Tibial nerve (tissue), 4 donors: ENCODE data around the gene MCCC1. TPM values are rescaled to one million over a fixed set of nuclear protein-coding genes. Genes with fewer than 3 reads are reported as not detected.

ENCODE experiments used
- DNase-seq, 2 donors: peaks; one replicate each; pipeline ENCODE4 v3.0.0-alpha.2; 2019; ENCODE audit warnings: low spot score in 2 of 2
- H3K27ac ChIP-seq, 4 donors: fragments of 200-600 bp; sonication (generic) in 3 of 4; one replicate each; pipeline ENCODE4 v1.5.1; 2017 to 2019; ENCODE audit warnings: mild to moderate bottlenecking in 1 of 4
- H3K27me3 ChIP-seq, 2 donors: fragments of 200-600 bp; sonication (generic) in 1 of 2; one replicate each; pipeline versions ENCODE4 v1.5.1 to v1.6.0; 2017 to 2019
- H3K36me3 ChIP-seq, 3 donors: fragments of 200-600 bp; sonication (generic); one replicate each; pipeline ENCODE4 v1.5.1; 2018 to 2019
- H3K4me1 ChIP-seq, 4 donors: fragments of 200-600 bp; sonication (generic) in 3 of 4; one replicate each; pipeline ENCODE4 v1.5.1; 2017 to 2019
- H3K4me3 ChIP-seq, 4 donors: fragments of 200-600 bp; sonication (generic) in 3 of 4; one replicate each; pipeline ENCODE4 v1.5.1; 2017 to 2019; ENCODE audit warnings: mild to moderate bottlenecking in 1 of 4, moderate library complexity in 1 of 4
- H3K9me3 ChIP-seq, 4 donors: fragments of 200-600 bp; sonication (generic) in 3 of 4; one replicate each; pipeline ENCODE4 v1.5.1; 2017 to 2019
- CTCF ChIP-seq, 5 experiments: fragments of 200-600 bp in 3 of 5; fragments of 450-650 bp in 2 of 5; sonication (generic) in 3 of 5; IDR thresholded peaks; one replicate each; pipeline ENCODE4 v1.5.1; 2016 to 2019; ENCODE audit warnings: antibody characterized with exemption in 5 of 5, mild to moderate bottlenecking in 3 of 5, moderate library complexity in 2 of 5
- EP300 ChIP-seq, 2 donors: sonication (generic); formaldehyde crosslinking; IDR thresholded peaks; one replicate each; pipeline ENCODE4 v1.6.1; 2017; ENCODE audit warnings: antibody characterized with exemption in 2 of 2, mild to moderate bottlenecking in 1 of 2
- POLR2A ChIP-seq, 2 donors: fragments of 450-650 bp; IDR thresholded peaks; one replicate each; pipeline ENCODE4 v1.6.1; 2017; ENCODE audit warnings: antibody characterized with exemption in 2 of 2, mild to moderate bottlenecking in 2 of 2, moderate library complexity in 2 of 2
- WGBS, 2 donors: methylation state at CpG; one replicate each; pipeline ENCODE4 v1.1.5; 2018; 5-methylcytosine and 5-hydroxymethylcytosine counted together
- total RNA-seq, 4 donors: library from RNA; depleted of rRNA; stranded (reverse); fragments of >200 nt; gene quantifications; one replicate each; pipeline ENCODE4 v1.1.0, GENCODE V29; 2016

Gene MCCC1
- total RNA-seq, 4 donors from 2014 or later, result 39.9 to 61.2 (median 48.1) TPM

DNA sequence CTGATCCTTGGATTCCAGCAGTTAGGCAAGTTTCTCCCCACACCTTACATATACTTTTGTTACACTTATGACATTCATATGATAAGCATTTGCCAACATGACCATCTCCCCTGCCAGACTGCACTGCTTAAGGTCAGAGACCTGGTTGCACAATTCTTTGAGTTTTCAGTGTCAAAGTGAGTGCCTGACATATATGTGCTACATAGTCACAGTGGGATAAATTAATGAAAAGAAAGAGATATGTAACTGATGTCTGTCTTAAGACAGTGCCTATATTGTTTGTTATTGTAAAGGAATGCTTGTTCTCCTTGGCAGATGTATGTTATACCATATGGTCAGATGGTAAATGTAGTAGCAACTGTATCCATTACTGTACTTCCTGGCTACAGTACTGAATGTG, 115.4 kb downstream of the MCCC1 start:
- TF ChIP-seq EP300 (IDR thresholded peaks at IDR 0.05) (no peak), POLR2A (IDR thresholded peaks at IDR 0.05) (no peak), CTCF (IDR thresholded peaks at IDR 0.05) (no peak)
- no peaks in the 10 kb centered on the region for H3K9me3 ChIP-seq
- H3K4me1 ChIP-seq, result peaks cover 0 to 13% (median 5%) of the 10 kb centered on the region in 4 donors
- H3K27ac ChIP-seq, result no peak overlapping the region
- no peak overlapping the region for H3K4me3 ChIP-seq
- DNase-seq, result no peak
- H3K36me3 ChIP-seq, result no peaks in the 10 kb centered on the region
- no peaks in the 10 kb centered on the region for H3K27me3 ChIP-seq

DNA sequence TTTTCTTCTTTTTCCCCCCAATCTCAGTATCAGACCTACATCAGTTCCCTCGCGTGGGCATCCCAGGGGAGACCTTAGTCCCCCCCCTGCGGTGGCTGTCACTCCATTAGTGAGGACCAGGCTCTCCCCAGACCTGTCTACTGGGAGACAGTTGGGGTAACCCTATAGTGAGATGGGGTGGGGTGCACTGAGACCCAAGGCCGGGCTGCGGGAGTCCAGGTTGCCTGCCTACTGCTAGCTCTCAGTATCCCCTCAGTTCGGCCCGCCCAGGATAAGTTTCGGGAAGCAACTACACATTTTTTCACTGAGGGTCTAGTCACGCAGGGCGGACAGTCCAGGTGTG, 118.3 kb downstream of the MCCC1 start:
- 69 to 71% methylated on average over 10 of the region's 10 CpGs for WGBS, 2 donors
- Histone ChIP-seq H3K36me3 (no peaks in the 10 kb centered on the region), H3K27ac (peak overlapping the region; percentile 86 to 89 (median 88)), H3K9me3 (no peaks in the 10 kb centered on the region), H3K4me3 (peak overlapping the region; percentile 42 to 94 (median 80)), H3K27me3 (no peaks in the 10 kb centered on the region), H3K4me1 (peaks cover 0 to 35% (median 11%) of the 10 kb centered on the region in 4 donors)
- DNase-seq, result no peak
- TF ChIP-seq CTCF (IDR thresholded peaks at IDR 0.05) (no peak), EP300 (IDR thresholded peaks at IDR 0.05) (no peak), POLR2A (IDR thresholded peaks at IDR 0.05) (no peak)

- no peaks in the 10 kb centered on the region for H3K9me3 ChIP-seq
- peak in 1 of 2 donors; percentile 30 for TF ChIP-seq EP300 (IDR thresholded peaks at IDR 0.05)
- TF ChIP-seq POLR2A (IDR thresholded peaks at IDR 0.05), result peak; percentile 36 to 66
- peak in 1 of 5 experiments; percentile 10 for TF ChIP-seq CTCF (IDR thresholded peaks at IDR 0.05)
- peak; percentile 73 to 75 for DNase-seq
- peak within 1 kb of the TSS; percentile 59 to 94 (median 80) for H3K4me3 ChIP-seq
- H3K27ac ChIP-seq, result peak within 1 kb of the TSS; percentile 86 to 89 (median 88)
- peaks cover 0 to 35% (median 11%) of the 10 kb centered on the region in 4 donors for H3K4me1 ChIP-seq
- H3K27me3 ChIP-seq, result no peaks in the 10 kb centered on the region
- H3K36me3 ChIP-seq, result no peaks in the 10 kb centered on the region
- whole genome bisulfite sequencing, 2 donors, result 1 to 2% methylated on average over 19 to 35 of the region's 106 CpGs
Observed at GRCh38 chr3:182980204-182981037, 118.9 kb downstream of the MCCC1 start, which contains the start of gene DCUN1D1. TSS of gene DCUN1D1 (minus strand) at chr3:182980538. CDS start at chr3:182980489, 49 bp downstream.

DNA sequence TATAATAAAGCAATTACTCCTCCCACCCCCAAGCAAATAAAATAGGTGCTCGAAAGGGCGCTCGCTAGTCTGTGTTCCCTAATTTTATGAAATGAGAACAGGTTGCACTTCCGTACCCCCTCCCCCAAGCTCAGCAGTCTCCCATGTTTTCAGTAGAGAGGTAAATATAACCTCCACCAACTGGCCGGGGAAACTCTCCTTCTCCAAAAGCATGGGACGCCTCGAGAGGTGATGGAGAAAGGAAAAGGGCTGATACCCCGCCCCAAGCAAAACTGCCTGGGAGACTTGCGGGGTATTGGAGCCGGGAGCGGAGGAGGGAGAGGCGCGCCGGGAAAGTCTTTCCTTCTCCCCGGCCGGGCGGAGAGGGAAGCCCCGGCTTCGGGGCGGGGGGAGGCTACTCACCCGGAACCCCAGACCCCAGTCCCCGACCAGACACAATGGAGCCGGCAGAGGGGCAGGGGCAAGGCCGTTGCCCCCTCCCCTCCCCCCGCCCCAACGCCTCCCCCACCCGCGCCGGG, 119.6 kb downstream of the MCCC1 start:
- peak overlapping the region; percentile 59 to 94 (median 80) for H3K4me3 ChIP-seq
- H3K27ac ChIP-seq, result peak overlapping the region; percentile 79 to 89 (median 88)
- WGBS, 2 donors, result 0 to 1% methylated on average over 13 to 24 of the region's 29 CpGs
- H3K4me1 ChIP-seq, result peaks cover 0 to 35% (median 11%) of the 10 kb centered on the region in 4 donors
- no peaks in the 10 kb centered on the region for H3K9me3 ChIP-seq
- no peak for TF ChIP-seq EP300 (IDR thresholded peaks at IDR 0.05)
- TF ChIP-seq POLR2A (IDR thresholded peaks at IDR 0.05), result no peak
- TF ChIP-seq CTCF (IDR thresholded peaks at IDR 0.05), result no peak
- DNase-seq, result peak in 1 of 2 donors; percentile 11
- no peaks in the 10 kb centered on the region for H3K27me3 ChIP-seq
- no peaks in the 10 kb centered on the region for H3K36me3 ChIP-seq

DNA sequence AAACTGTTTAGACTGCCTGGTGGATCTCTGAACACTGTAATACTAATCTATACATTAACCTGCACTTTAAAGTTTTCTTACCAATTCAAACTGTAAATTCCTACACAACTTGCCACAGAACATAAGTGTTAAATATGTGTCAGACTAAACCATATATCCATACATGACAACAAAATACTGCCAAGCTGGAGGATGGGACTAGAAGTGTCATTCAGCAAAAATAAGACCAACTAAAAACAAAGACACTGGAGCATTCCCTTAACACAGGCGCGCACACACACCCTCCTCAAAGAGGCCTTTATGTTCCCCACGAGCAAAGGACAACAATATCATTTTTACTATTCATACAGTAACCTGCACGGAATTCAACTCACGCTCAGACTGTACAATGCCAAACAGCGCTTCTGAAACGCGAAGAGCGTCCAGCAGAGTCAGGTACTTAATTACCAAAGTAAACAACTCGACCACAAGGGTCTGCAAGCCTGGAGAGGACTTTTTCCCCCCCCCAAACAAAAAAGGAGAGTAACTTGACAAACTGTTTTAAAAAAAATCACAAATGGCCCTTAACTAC, 120.1 kb downstream of the MCCC1 start:
- peaks cover 0 to 35% (median 11%) of the 10 kb centered on the region in 4 donors for H3K4me1 ChIP-seq
- H3K27me3 ChIP-seq, result no peaks in the 10 kb centered on the region
- peak overlapping the region in 3 of 4 donors; percentile 86 to 89 (median 89) for H3K27ac ChIP-seq
- WGBS, 2 donors, result 1 to 5% methylated on average over 10 of the region's 10 CpGs
- H3K36me3 ChIP-seq, result no peaks in the 10 kb centered on the region
- no peak for DNase-seq
- H3K9me3 ChIP-seq, result no peaks in the 10 kb centered on the region
- no peak for TF ChIP-seq CTCF (IDR thresholded peaks at IDR 0.05)
- no peak for TF ChIP-seq EP300 (IDR thresholded peaks at IDR 0.05)
- TF ChIP-seq POLR2A (IDR thresholded peaks at IDR 0.05), result no peak
- H3K4me3 ChIP-seq, result peak overlapping the region; percentile 59 to 94 (median 80)
